CD4-positive, alpha-beta T cell treated with Interleukin-15 for 1 hour (primary cell): ENCODE results near the gene NIPBL.
"Not testable (repeated sequence)": the region's sequence is repeated elsewhere in the genome, so short reads cannot be mapped to it uniquely, and the experiment has no call there.

Experiments used
- DNase-seq: peaks from one replicate; pipeline ENCODE4 v3.0.0-alpha.2; 2020

The NIPBL gene

GRCh38 chr5:36879274-36880033 is 2.9 kb downstream of the NIPBL start:
- DNase-seq: no peak

GRCh38 chr5:36880761-36881160 is 4.2 kb downstream of the NIPBL start:
- no peak for DNase-seq

GRCh38 chr5:36881304-36881703 is 4.7 kb downstream of the NIPBL start:
- no peak for DNase-seq

- DNase-seq: no peak
Measured at GRCh38 chr5:36881807-36882206, 5.2 kb downstream of the NIPBL start.

- DNase-seq: no peak
Measured at GRCh38 chr5:36882250-36882649, 5.7 kb downstream of the NIPBL start.

- no peak for DNase-seq
Measured at GRCh38 chr5:36883894-36884462, 7.4 kb downstream of the NIPBL start.

- DNase-seq: no peak
Measured at GRCh38 chr5:36885149-36885548, 8.6 kb downstream of the NIPBL start.

GRCh38 chr5:36885566-36886485 is 9.3 kb downstream of the NIPBL start:
- no peak for DNase-seq

- no peak for DNase-seq
Measured at GRCh38 chr5:36886791-36887190, 10.2 kb downstream of the NIPBL start.

- DNase-seq: no peak
Measured at GRCh38 chr5:36887532-36887931, 11.0 kb downstream of the NIPBL start.

GRCh38 chr5:36888303-36888702 is 11.7 kb downstream of the NIPBL start:
- no peak for DNase-seq

- no peak for DNase-seq
Measured at GRCh38 chr5:36889264-36889663, 12.7 kb downstream of the NIPBL start.

GRCh38 chr5:36891266-36891665 is 14.7 kb downstream of the NIPBL start:
- no peak for DNase-seq

GRCh38 chr5:36892085-36892830 is 15.7 kb downstream of the NIPBL start:
- DNase-seq: not testable (repeated sequence)

GRCh38 chr5:36894954-36895353 is 18.4 kb downstream of the NIPBL start:
- no peak for DNase-seq

GRCh38 chr5:36896476-36896875 is 19.9 kb downstream of the NIPBL start:
- DNase-seq: no peak

GRCh38 chr5:36897616-36898015 is 21.0 kb downstream of the NIPBL start:
- no peak for DNase-seq

- DNase-seq: no peak
Measured at GRCh38 chr5:36899860-36900259, 23.3 kb downstream of the NIPBL start.

GRCh38 chr5:36900283-36900682 is 23.7 kb downstream of the NIPBL start:
- no peak for DNase-seq

GRCh38 chr5:36901077-36901476 is 24.5 kb downstream of the NIPBL start:
- DNase-seq: not testable (repeated sequence)

GRCh38 chr5:36901856-36902255 is 25.3 kb downstream of the NIPBL start:
- DNase-seq: no peak

GRCh38 chr5:36902353-36902752 is 25.8 kb downstream of the NIPBL start:
- DNase-seq: no peak

- DNase-seq: no peak
Measured at GRCh38 chr5:36904677-36905076, 28.1 kb downstream of the NIPBL start.
